OCI-LY1 (cell line): Measurements from ENCODE around the gene DYNLL1.
"Not testable (repeated sequence)": the region's sequence is repeated elsewhere in the genome, so short reads cannot be mapped to it uniquely, and the experiment has no call there.

Experiments used
- H2AFZ ChIP-seq: fragments of 200-600 bp; sonication (generic), shearing (Covaris generic); 2 replicates; pipeline ENCODE4 v1.6.0; 2014; ENCODE audit warnings: antibody characterized with exemption, mild to moderate bottlenecking, low read length
- H3F3A ChIP-seq: fragments of 200-600 bp; sonication (generic), shearing (Covaris generic); 2 replicates; pipeline ENCODE4 v1.6.0; 2014; ENCODE audit warnings: mild to moderate bottlenecking, antibody characterized with exemption, low read length, moderate library complexity; ENCODE audit not compliant: insufficient read depth
- H3K27ac ChIP-seq: fragments of 200-600 bp; sonication (generic); 2 replicates; pipeline ENCODE4 v1.5.1; 2014; ENCODE audit warnings: low read length, mixed run types, mild to moderate bottlenecking, low read depth; ENCODE audit not compliant: poor library complexity, severe bottlenecking
- H3K27me3 ChIP-seq: fragments of 200-600 bp; sonication (generic); 2 replicates; pipeline ENCODE4 v1.6.0; 2014; ENCODE audit warnings: antibody characterized with exemption, mild to moderate bottlenecking, low read length, moderate library complexity; ENCODE audit not compliant: insufficient read depth
- H3K36me3 ChIP-seq: fragments of 200-600 bp; sonication (generic); 2 replicates; pipeline ENCODE4 v1.6.1; 2014; ENCODE audit warnings: mild to moderate bottlenecking, antibody characterized with exemption, low read length, moderate library complexity, mixed read lengths; ENCODE audit not compliant: insufficient read depth
- H3K4me1 ChIP-seq: fragments of 200-600 bp; sonication (generic); 2 replicates; pipeline ENCODE4 v1.5.1; 2014; ENCODE audit warnings: mild to moderate bottlenecking, low read length, moderate library complexity; ENCODE audit not compliant: insufficient read depth, severe bottlenecking
- H3K4me2 ChIP-seq: fragments of 200-600 bp; sonication (generic), shearing (Covaris generic); 2 replicates; pipeline ENCODE4 v1.6.1; 2014; ENCODE audit warnings: low read length
- H3K4me3 ChIP-seq: fragments of 200-600 bp; sonication (generic); 2 replicates; pipeline ENCODE4 v1.5.1; 2014; ENCODE audit warnings: low read length, low read depth, mild to moderate bottlenecking, mixed read lengths; ENCODE audit not compliant: poor library complexity, severe bottlenecking
- H3K79me2 ChIP-seq: fragments of 200-600 bp; shearing (Covaris generic); 2 replicates; pipeline ENCODE4 v1.6.1; 2016; ENCODE audit warnings: mixed run types, low read length, mixed read lengths; ENCODE audit not compliant: insufficient read depth
- H3K9ac ChIP-seq: fragments of 200-600 bp; sonication (generic), shearing (Covaris generic); 2 replicates; pipeline ENCODE4 v1.6.1; 2014; ENCODE audit warnings: mild to moderate bottlenecking, low read length, mixed read lengths
- H3K9me2 ChIP-seq: fragments of 200-600 bp; sonication (generic), shearing (Covaris generic); 2 replicates; pipeline ENCODE4 v1.6.1; 2014; ENCODE audit warnings: low read depth, mild to moderate bottlenecking, low read length, mixed read lengths
- H3K9me3 ChIP-seq: fragments of 200-600 bp; shearing (Covaris generic); 2 replicates; pipeline ENCODE4 v1.6.1; 2014; ENCODE audit warnings: low read length, mixed read lengths
- H4K20me1 ChIP-seq: fragments of 200-600 bp; sonication (generic), shearing (Covaris generic); 2 replicates; pipeline ENCODE4 v1.6.0; 2016; ENCODE audit warnings: mild to moderate bottlenecking, low read length; ENCODE audit not compliant: insufficient read depth
- CTCF ChIP-seq: fragments of 200-600 bp; sonication (generic), shearing (Covaris generic); IDR thresholded peaks from 2 replicates; pipeline ENCODE4 v1.5.1; 2017; ENCODE audit warnings: mild to moderate bottlenecking, antibody characterized with exemption, low read length, moderate library complexity, mixed read lengths
- EZH2 ChIP-seq: fragments of 200-600 bp; sonication (generic), shearing (Covaris generic); IDR thresholded peaks from 2 replicates; pipeline ENCODE4 v1.8.0; 2017; ENCODE audit warnings: borderline replicate concordance, mixed run types, mild to moderate bottlenecking, antibody characterized with exemption, low read length, moderate library complexity, mixed read lengths

Gene DYNLL1

GRCh38 chr12:120495731-120496412 lies at the start of gene DYNLL1:
DYNLL1 (plus strand) TSS chr12:120496113; CDS start chr12:120496422, 309 bp downstream.
- H4K20me1 ChIP-seq, result no peaks in the 10 kb centered on the region
- H3K27me3 ChIP-seq, result no peaks in the 10 kb centered on the region
- no peaks in the 10 kb centered on the region for H3K9me2 ChIP-seq
- H3K79me2 ChIP-seq, result peaks cover 19% of the 10 kb centered on the region
- peak within 1 kb of the TSS; percentile 92 for H3K9ac ChIP-seq
- H3K36me3 ChIP-seq, result peaks cover 29% of the 10 kb centered on the region
- peak within 1 kb of the TSS; percentile 81 for H3K27ac ChIP-seq
- no peaks in the 10 kb centered on the region for H3K9me3 ChIP-seq
- H2AFZ ChIP-seq, result no peak within 1 kb of the TSS
- H3K4me1 ChIP-seq, result peaks cover 23% of the 10 kb centered on the region
- TF ChIP-seq EZH2, result no peak
- no peak for TF ChIP-seq CTCF
- H3K4me2 ChIP-seq, result peak within 1 kb of the TSS; percentile 100
- H3K4me3 ChIP-seq, result peak within 1 kb of the TSS; percentile 98
- H3F3A ChIP-seq, result peaks cover 4% of the 10 kb centered on the region

- not testable (repeated sequence) for H3K9me3 ChIP-seq, H3F3A ChIP-seq, H3K9me2 ChIP-seq, H4K20me1 ChIP-seq, H2AFZ ChIP-seq, H3K27me3 ChIP-seq
- H3K36me3 ChIP-seq, result peaks cover 44% of the 10 kb centered on the region
- H3K79me2 ChIP-seq, result peaks cover 29% of the 10 kb centered on the region
- peaks cover 31% of the 10 kb centered on the region for H3K4me1 ChIP-seq
- peak overlapping the region; percentile 99 for H3K9ac ChIP-seq
- H3K4me3 ChIP-seq, result peak overlapping the region; percentile 99
- peak overlapping the region; percentile 67 for H3K4me2 ChIP-seq
- H3K27ac ChIP-seq, result peak overlapping the region; percentile 71
Observed at GRCh38 chr12:120446844-120447178, 49.1 kb upstream of the DYNLL1 start.

GRCh38 chr12:120447992-120448391 lies 47.9 kb upstream of the DYNLL1 start:
- Histone ChIP-seq H3K27me3 (no peaks in the 10 kb centered on the region), H3K79me2 (peaks cover 29% of the 10 kb centered on the region), H3K36me3 (peaks cover 49% of the 10 kb centered on the region), H3K27ac (no peak overlapping the region), H2AFZ (no peak overlapping the region), H3K9me2 (no peaks in the 10 kb centered on the region), H3K4me1 (peaks cover 31% of the 10 kb centered on the region), H3K4me2 (peak overlapping the region; percentile 67; the same call in 1 of the 2 replicates), H3F3A (no peaks in the 10 kb centered on the region), H3K9ac (no peak overlapping the region), H3K4me3 (peak overlapping the region; percentile 99), H4K20me1 (no peaks in the 10 kb centered on the region), H3K9me3 (no peaks in the 10 kb centered on the region)
- TF ChIP-seq EZH2, result no peak

- not testable (repeated sequence) for H3K9ac ChIP-seq, H4K20me1 ChIP-seq, H3K27ac ChIP-seq, H3K79me2 ChIP-seq, H3K9me2 ChIP-seq, H3K4me2 ChIP-seq, H3K9me3 ChIP-seq, H3F3A ChIP-seq, H3K27me3 ChIP-seq, H3K4me3 ChIP-seq, H2AFZ ChIP-seq
- Histone ChIP-seq H3K4me1 (peaks cover 16% of the 10 kb centered on the region), H3K36me3 (peaks cover 62% of the 10 kb centered on the region)
Observed at GRCh38 chr12:120452524-120452923, 43.4 kb upstream of the DYNLL1 start.
